Effector memory CD8-positive, alpha-beta T cell (primary cell): Measurements from ENCODE around the gene MGLL.

Experiments used
- ATAC-seq: fragments of 150-1000 bp; cut with Tn5 transposase; replicated peaks from 2 replicates; pipeline ENCODE4 v1.10.0; 2021; ENCODE audit warnings: mild to moderate bottlenecking, moderate library complexity
- DNase-seq, 3 experiments: peaks; one replicate each; pipeline ENCODE4 v3.0.0; 2021
- H3K27ac Mint-ChIP-seq, 2 donors: one replicate each; pipeline ENCODE4 v1.8.0; 2022; ENCODE audit warnings: mild to moderate bottlenecking in 2 of 2, mixed read lengths in 2 of 2, moderate library complexity in 2 of 2
- H3K27me3 Mint-ChIP-seq, 2 donors: one replicate each; pipeline ENCODE4 v1.8.0; 2022; ENCODE audit warnings: mixed read lengths in 2 of 2
- H3K36me3 Mint-ChIP-seq: one replicate; pipeline ENCODE4 v1.8.0; 2022; ENCODE audit warnings: mild to moderate bottlenecking, moderate library complexity, mixed read lengths; ENCODE audit not compliant: insufficient read depth
- H3K4me1 Mint-ChIP-seq, 2 donors: one replicate each; pipeline ENCODE4 v1.8.0; 2022; ENCODE audit warnings: low read depth in 2 of 2, mixed read lengths in 2 of 2
- H3K4me3 Mint-ChIP-seq, 2 donors: one replicate each; pipeline ENCODE4 v1.8.0; 2022; ENCODE audit warnings: mild to moderate bottlenecking in 2 of 2, mixed read lengths in 2 of 2, moderate library complexity in 2 of 2
- H3K9me3 Mint-ChIP-seq, 2 donors: one replicate each; pipeline ENCODE4 v1.8.0; 2022; ENCODE audit warnings: mixed read lengths in 2 of 2

The MGLL gene

GRCh38 chr3:127673191-127674100 is 148.9 kb downstream of the MGLL start:
- no peaks in the 10 kb centered on the region for H3K27me3 Mint-ChIP-seq
- peak; percentile 57 for ATAC-seq
- no peaks in the 10 kb centered on the region for H3K9me3 Mint-ChIP-seq
- H3K4me3 Mint-ChIP-seq, result peak overlapping the region; percentile 92 to 93
- H3K36me3 Mint-ChIP-seq, result peaks cover 22% of the 10 kb centered on the region
- peak in 2 of 3 experiments; percentile 48 to 51 for DNase-seq
- peaks cover 29 to 39% of the 10 kb centered on the region in 2 donors for H3K4me1 Mint-ChIP-seq
- H3K27ac Mint-ChIP-seq, result peak overlapping the region; percentile 95

- Mint-ChIP-seq H3K27ac (peak within 1 kb of the TSS; percentile 95 to 97), H3K4me3 (peak within 1 kb of the TSS; percentile 92 to 93), H3K9me3 (no peaks in the 10 kb centered on the region), H3K27me3 (no peaks in the 10 kb centered on the region), H3K4me1 (peaks cover 29 to 36% of the 10 kb centered on the region in 2 donors), H3K36me3 (peaks cover 19% of the 10 kb centered on the region)
- ATAC-seq (peak; percentile 86), DNase-seq (peak; percentile 77 to 79 (median 79))
Measured at GRCh38 chr3:127672429-127673190, 149.7 kb downstream of the MGLL start, which contains the start of gene ABTB1. Gene ABTB1 (plus strand): TSS chr3:127672952. CDS start chr3:127673026, 74 bp downstream.

- Mint-ChIP-seq H3K9me3 (no peaks in the 10 kb centered on the region), H3K27ac (peak overlapping the region; percentile 95 to 97)
Measured at GRCh38 chr3:127671523-127672428, 150.5 kb downstream of the MGLL start.

GRCh38 chr3:127670761-127671522 is 151.4 kb downstream of the MGLL start:
- ATAC-seq, result no peak
- Mint-ChIP-seq H3K36me3 (peaks cover 18% of the 10 kb centered on the region), H3K9me3 (no peaks in the 10 kb centered on the region), H3K4me3 (peak overlapping the region; percentile 92 to 93), H3K27me3 (no peaks in the 10 kb centered on the region), H3K4me1 (peaks cover 26 to 28% of the 10 kb centered on the region in 2 donors), H3K27ac (peak overlapping the region; percentile 95 to 97)
- DNase-seq, result no peak

More at GRCh38 chr3:127671523-127672428, 150.5 kb downstream of the MGLL start:
- no peaks in the 10 kb centered on the region for H3K27me3 Mint-ChIP-seq
- peaks cover 29 to 34% of the 10 kb centered on the region in 2 donors for H3K4me1 Mint-ChIP-seq
- H3K4me3 Mint-ChIP-seq, result peak overlapping the region; percentile 92 to 93
- peak; percentile 10 for ATAC-seq
- peak; percentile 16 to 44 (median 24) for DNase-seq
- H3K36me3 Mint-ChIP-seq, result peaks cover 18% of the 10 kb centered on the region

- no peak for ATAC-seq
- no peak for DNase-seq
- H3K36me3 Mint-ChIP-seq, result peaks cover 18% of the 10 kb centered on the region
- peak overlapping the region in 1 of 2 donors; percentile 95 for H3K27ac Mint-ChIP-seq
- H3K4me3 Mint-ChIP-seq, result peak overlapping the region in 1 of 2 donors; percentile 93
- H3K27me3 Mint-ChIP-seq, result no peaks in the 10 kb centered on the region
- no peaks in the 10 kb centered on the region for H3K9me3 Mint-ChIP-seq
- peaks cover 21 to 23% of the 10 kb centered on the region in 2 donors for H3K4me1 Mint-ChIP-seq
Measured at GRCh38 chr3:127670229-127670559, 152.1 kb downstream of the MGLL start.

- H3K27ac Mint-ChIP-seq, result no peak overlapping the region
- H3K9me3 Mint-ChIP-seq, result no peaks in the 10 kb centered on the region
- H3K27me3 Mint-ChIP-seq, result no peaks in the 10 kb centered on the region
- DNase-seq, result no peak
- ATAC-seq, result no peak
- H3K4me1 Mint-ChIP-seq, result peaks cover 17 to 18% of the 10 kb centered on the region in 2 donors
- H3K4me3 Mint-ChIP-seq, result no peak overlapping the region
- peaks cover 18% of the 10 kb centered on the region for H3K36me3 Mint-ChIP-seq
Measured at GRCh38 chr3:127669541-127670228, 152.6 kb downstream of the MGLL start.

GRCh38 chr3:127668906-127669305 is 153.4 kb downstream of the MGLL start:
- H3K27me3 Mint-ChIP-seq, result no peaks in the 10 kb centered on the region
- peaks cover 10 to 13% of the 10 kb centered on the region in 2 donors for H3K4me1 Mint-ChIP-seq
- no peak overlapping the region for H3K27ac Mint-ChIP-seq
- peaks cover 18% of the 10 kb centered on the region for H3K36me3 Mint-ChIP-seq
- H3K9me3 Mint-ChIP-seq, result no peaks in the 10 kb centered on the region
- ATAC-seq, result no peak
- no peak overlapping the region for H3K4me3 Mint-ChIP-seq
- DNase-seq, result no peak

GRCh38 chr3:127667119-127667681 is 155.1 kb downstream of the MGLL start:
- H3K36me3 Mint-ChIP-seq, result peaks cover 18% of the 10 kb centered on the region
- ATAC-seq, result no peak
- DNase-seq, result no peak
- H3K4me1 Mint-ChIP-seq, result peaks cover 4 to 6% of the 10 kb centered on the region in 2 donors
- no peak overlapping the region for H3K4me3 Mint-ChIP-seq
- H3K9me3 Mint-ChIP-seq, result no peaks in the 10 kb centered on the region
- H3K27me3 Mint-ChIP-seq, result no peaks in the 10 kb centered on the region
- H3K27ac Mint-ChIP-seq, result no peak overlapping the region

- H3K4me1 Mint-ChIP-seq, result peaks cover under 1 to 3% of the 10 kb centered on the region in 2 donors
- DNase-seq (no peak), ATAC-seq (no peak)
- H3K9me3 Mint-ChIP-seq, result no peaks in the 10 kb centered on the region
- H3K4me3 Mint-ChIP-seq, result no peak overlapping the region
- H3K27me3 Mint-ChIP-seq, result no peaks in the 10 kb centered on the region
- H3K36me3 Mint-ChIP-seq, result peaks cover 14% of the 10 kb centered on the region
- H3K27ac Mint-ChIP-seq, result no peak overlapping the region
Measured at GRCh38 chr3:127666676-127667075, 155.6 kb downstream of the MGLL start.

- Mint-ChIP-seq H3K4me1 (no peaks in the 10 kb centered on the region), H3K36me3 (peaks cover 5% of the 10 kb centered on the region), H3K9me3 (no peaks in the 10 kb centered on the region), H3K4me3 (no peak overlapping the region), H3K27ac (no peak overlapping the region), H3K27me3 (peaks cover 0 to under 1% of the 10 kb centered on the region in 2 donors)
- ATAC-seq (no peak), DNase-seq (no peak)
Measured at GRCh38 chr3:127665586-127665985, 156.7 kb downstream of the MGLL start.

GRCh38 chr3:127665165-127665564 is 157.2 kb downstream of the MGLL start:
- no peak for DNase-seq
- no peaks in the 10 kb centered on the region for H3K9me3 Mint-ChIP-seq
- ATAC-seq, result no peak
- no peak overlapping the region for H3K27ac Mint-ChIP-seq
- H3K4me1 Mint-ChIP-seq, result no peaks in the 10 kb centered on the region
- H3K27me3 Mint-ChIP-seq, result peaks cover 3 to 5% of the 10 kb centered on the region in 2 donors
- no peak overlapping the region for H3K4me3 Mint-ChIP-seq
- peaks cover 5% of the 10 kb centered on the region for H3K36me3 Mint-ChIP-seq
